SIG-M5 treated with dmso at 0.1 percent for 504 hours (cell line): ENCODE results near the gene ATP13A4.
A peak's percentile ranks its signal among the peaks of the same experiment; 100 is the strongest.
"Not testable (repeated sequence)": the region's sequence is repeated elsewhere in the genome, so short reads cannot be mapped to it uniquely, and the experiment has no call there.

Experiments
- DNase-seq: peaks from one replicate; lab custom pipeline; 2025; ENCODE audit not compliant: unreplicated experiment; lab: John Stamatoyannopoulos, UW

ATP13A4 gene

GRCh38 chr3:193559100-193559499 lies 4.4 kb upstream of the ATP13A4 start:
- DNase-seq, result no peak

- DNase-seq, result no peak
Measured at GRCh38 chr3:193556841-193557240, 2.1 kb upstream of the ATP13A4 start.

GRCh38 chr3:193553586-193553985 lies 1.1 kb downstream of the ATP13A4 start:
- DNase-seq, result peak; percentile 34

DNA sequence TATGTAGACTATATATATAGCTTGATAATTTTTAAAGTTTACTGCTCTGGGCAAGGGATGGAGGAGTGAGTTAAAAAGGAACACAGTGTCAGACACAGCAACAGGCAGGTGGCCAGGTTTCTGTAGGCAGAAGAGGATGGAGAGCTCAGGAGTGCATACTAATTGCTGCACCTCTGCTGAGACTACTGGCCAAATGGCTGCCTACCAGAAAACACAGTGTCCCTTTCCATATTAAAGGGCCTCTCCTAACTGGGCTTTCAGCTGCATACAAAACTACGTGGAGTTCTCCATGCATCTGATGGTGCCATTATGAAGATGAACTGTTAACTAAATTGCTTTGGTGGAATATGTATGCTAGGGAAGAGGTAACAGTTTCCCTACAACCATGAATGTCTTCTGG lies 1.8 kb downstream of the ATP13A4 start:
- no peak for DNase-seq

- no peak for DNase-seq
Measured at GRCh38 chr3:193548406-193548805, 6.3 kb downstream of the ATP13A4 start.

DNA sequence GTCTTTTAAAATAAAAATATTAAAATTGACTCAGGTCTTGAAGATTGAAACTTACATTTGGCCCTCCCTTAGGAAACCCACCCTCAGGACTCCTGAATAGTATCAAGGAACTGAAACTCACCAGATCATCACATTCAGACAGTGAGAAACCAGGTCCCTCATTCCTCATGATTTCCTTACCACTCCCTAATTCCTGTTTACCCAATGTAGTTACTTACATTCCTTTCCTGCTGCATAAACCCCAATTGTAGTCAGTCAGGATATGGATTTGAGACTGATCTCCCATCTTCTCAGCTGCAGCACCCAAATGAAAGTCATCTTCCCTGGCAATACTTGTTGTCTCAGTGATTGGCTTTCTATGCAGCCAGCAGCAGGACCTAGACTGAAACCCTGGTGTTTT lies 8.6 kb downstream of the ATP13A4 start:
- no peak for DNase-seq

DNA sequence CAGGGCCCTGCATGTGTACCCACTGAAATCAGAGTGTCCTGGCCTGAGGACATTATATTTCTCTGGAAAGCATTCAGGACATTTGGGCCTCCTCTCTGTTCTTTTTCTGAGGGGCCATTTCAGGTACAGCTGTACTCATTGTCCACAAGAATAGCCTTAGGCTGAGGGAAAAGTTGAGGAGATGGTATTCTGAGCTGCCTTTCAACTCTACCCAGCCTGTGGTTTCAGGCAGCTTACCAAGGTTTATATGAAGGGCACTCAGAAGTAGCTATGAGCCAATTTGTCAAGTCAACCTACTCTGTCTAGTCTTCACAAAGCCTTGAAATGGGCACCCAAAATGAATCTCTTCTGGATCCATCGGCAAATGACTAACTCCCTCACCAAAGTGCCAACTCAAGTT lies 9.4 kb downstream of the ATP13A4 start:
- no peak for DNase-seq

DNA sequence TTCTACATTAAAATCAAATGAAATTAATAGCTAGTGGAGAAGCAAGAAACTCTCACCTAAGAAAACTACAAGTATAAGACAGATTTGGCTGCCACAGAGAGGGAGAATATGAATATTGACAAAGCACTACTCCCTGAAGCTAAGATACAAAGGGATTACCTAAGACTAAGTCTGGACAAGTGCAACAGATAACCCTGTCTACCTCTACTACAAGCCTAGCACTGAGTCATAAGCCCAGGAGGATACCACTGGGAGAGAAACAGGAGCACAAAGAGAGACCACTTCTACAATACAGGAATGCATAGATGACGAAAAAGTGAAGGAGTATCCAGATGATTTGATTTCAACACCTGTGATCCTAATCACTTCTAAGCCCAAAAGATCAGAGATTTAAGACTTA lies 10.4 kb downstream of the ATP13A4 start:
- DNase-seq, result no peak

DNA sequence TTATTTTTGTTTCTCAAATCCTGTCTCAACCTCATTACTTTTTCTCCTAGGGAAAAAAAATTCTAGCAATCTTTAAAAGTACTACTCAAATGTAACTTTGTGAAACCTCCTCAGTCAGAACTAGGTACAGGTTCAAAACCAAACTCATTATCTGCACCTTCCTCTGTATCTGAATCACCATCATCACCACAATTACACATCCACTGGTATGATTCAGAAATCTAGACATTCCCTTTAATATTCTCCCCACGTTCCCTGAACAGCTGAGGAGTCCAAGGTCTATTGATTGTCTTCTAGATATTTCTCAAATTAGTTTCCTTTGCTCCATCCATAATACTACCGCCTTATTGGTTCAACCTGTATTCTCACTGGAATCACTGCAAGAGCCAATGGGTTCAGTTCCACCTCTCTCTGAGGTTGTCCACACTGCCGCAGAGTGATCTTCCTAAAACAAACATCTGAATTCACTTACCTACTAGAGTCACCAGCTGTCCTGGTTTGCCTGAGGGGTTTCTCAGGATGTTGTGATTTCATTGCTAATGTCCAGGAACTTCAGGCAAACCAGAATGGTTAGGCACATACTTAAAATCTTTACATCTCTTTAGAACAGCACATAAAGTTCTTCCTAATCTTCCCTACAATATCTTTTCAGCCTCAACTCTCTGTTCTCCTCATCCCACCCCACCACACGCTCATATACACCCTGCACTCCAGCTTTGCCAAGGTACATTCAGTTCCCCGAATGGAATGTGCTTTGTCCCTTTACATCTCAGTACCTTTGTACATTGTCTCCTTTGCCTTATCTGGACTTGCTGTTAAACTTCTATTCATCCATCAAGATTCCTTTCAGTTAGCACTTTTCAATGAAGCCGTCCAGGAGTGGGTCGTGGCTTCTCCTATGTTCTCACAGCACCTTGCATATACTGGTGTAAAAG lies 24.2 kb downstream of the ATP13A4 start:
- DNase-seq, result no peak

DNA sequence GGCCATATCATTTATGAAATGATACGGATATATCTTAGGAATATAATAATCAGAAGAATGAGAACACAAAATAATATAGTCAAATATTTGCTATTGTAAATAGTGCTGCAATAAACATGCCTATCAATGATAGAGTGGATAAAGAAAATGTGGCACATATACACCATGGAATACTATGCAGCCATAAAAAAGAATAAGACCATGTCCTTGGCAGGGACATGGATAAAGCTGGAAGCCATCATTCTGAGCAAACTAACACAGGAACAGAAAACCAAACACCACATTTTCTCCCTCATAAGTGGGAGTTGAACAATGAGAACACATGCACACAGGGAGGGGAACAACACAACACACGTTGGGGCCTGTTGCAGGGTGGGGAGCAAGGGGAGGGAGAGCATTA lies 28.6 kb downstream of the ATP13A4 start:
- DNase-seq, result not testable (repeated sequence)

- peak; percentile 26 for DNase-seq
Measured at GRCh38 chr3:193522473-193522872, 32.2 kb downstream of the ATP13A4 start.

- no peak for DNase-seq
Measured at GRCh38 chr3:193520738-193521137, 34.0 kb downstream of the ATP13A4 start.

DNA sequence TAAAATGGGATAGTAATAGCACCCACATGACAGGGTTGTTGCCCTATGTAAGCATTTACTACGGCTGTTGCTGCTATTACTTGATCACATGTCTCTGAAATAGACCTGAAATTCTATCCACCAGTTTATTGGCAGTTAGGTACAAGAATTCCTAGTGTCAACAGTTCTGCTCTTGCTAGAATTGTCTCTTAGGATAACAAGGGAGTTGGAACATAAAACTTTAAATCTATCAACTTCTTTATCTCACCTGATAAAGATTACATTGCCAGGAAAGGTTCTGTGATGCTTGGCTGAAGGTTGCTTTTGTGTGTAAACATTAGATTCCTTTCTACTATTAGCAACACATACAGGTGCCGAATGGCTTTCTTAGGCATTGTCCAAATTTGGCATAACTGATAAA lies 38.7 kb downstream of the ATP13A4 start:
- DNase-seq, result no peak

DNA sequence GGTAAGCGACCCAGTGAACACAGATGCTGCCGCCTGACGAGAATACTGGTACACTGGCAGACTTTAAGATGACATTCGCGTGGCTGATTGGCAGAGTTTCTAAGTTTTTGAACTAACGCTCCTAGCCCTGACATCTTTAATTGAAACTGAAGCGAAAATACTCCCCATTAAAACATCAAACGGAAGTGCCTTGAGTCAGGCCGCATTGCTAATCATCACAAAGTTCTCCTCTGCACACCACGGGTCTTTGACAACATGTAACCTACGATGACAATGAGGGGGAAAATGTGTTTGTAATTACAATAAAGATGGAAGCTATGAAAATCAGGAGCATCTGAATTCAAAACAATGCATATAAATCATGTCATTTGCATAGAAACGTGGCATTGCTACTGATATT lies 44.5 kb downstream of the ATP13A4 start:
- DNase-seq, result no peak

- DNase-seq, result no peak
Measured at GRCh38 chr3:193509103-193509965, 45.4 kb downstream of the ATP13A4 start.

GRCh38 chr3:193508108-193508507 lies 46.6 kb downstream of the ATP13A4 start:
- no peak for DNase-seq

GRCh38 chr3:193507566-193507965 lies 47.1 kb downstream of the ATP13A4 start:
- no peak for DNase-seq

DNA sequence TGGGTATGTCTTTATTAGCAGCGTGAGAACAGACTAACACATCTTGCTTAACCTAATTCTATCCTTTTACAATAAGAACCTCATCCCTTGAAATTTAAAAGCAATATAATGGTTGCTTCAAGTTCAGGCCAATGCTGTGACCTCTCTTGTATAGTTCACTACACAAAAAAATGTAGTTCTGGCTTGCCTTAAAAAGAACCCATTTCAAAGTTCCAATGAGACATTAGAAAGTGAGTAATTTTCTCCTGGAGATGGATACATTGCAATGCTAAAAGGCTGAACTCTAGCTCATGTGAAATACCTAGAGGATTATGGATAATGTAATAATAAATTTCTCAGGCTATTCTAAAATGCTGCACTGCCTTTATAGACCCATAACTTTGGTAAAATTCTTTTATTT lies 47.8 kb downstream of the ATP13A4 start:
- no peak for DNase-seq

GRCh38 chr3:193502871-193503270 lies 51.8 kb downstream of the ATP13A4 start:
- DNase-seq, result no peak

GRCh38 chr3:193499801-193500485 lies 54.8 kb downstream of the ATP13A4 start:
- no peak for DNase-seq

DNA sequence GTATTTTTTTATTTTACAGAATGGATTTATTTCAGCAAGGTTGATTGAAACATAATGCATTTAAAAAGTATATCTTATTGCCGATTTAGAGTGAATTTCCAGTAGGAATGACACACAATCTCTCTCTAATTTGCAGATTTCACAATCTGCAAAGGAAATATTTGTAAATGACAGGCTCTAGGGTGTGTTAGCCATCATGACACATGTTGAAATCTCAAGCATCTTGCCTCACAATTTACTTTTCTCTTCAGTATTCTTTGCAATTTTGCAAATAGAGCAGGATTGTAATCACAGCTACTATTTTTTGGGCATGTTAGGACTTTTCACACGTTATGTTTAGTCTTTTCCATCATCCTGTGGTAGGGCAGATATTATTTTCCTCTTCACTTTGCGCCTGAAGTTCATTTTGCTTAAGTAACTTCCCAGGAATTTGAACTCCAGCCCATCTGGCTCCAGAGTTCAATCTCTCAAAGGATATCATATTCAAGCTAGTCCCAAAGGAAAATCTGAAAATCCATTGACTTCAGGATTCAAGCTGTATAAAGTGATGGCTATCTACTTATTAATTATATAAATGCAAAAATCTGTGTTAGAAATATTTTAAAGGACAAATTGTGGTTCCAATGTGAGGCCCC lies 55.4 kb downstream of the ATP13A4 start:
- DNase-seq, result no peak
